Measurements from ENCODE around the gene TEAD4. TPM values are rescaled to one million over a fixed set of nuclear protein-coding genes. Genes with fewer than 3 reads are reported as not detected.

The TEAD4 gene
- total and polyA plus RNA-seq, 2 donors from 2014 or later, result 19.8 to 40.9 TPM

- H3K27ac ChIP-seq (ENCODE audit: low read depth in 2 of 2, low read length in 2 of 2), result peak overlapping the region; percentile 16 to 23
- intact Hi-C loops (cut with DNase I), result no loop called here
- no peak for FAIRE-seq
Measured at GRCh38 chr12:3087758-3088650, 128.8 kb downstream of the TEAD4 start.

GRCh38 chr12:3089588-3089987 lies 130.4 kb downstream of the TEAD4 start:
- no peak for TF ChIP-seq CTCF (IDR thresholded peaks at IDR 0.05; ENCODE audit: borderline replicate concordance, extremely low read depth, insufficient read depth)
- H3K36me3 ChIP-seq (ENCODE audit: control insufficient read depth in 2 of 3, insufficient read depth in 3 of 3, low read length in 3 of 3), result peaks cover 0 to 6% (median 3%) of the 10 kb centered on the region in 3 donors

More at GRCh38 chr12:3087758-3088650, 128.8 kb downstream of the TEAD4 start:
- H3K4me1 ChIP-seq (ENCODE audit: control insufficient read depth in 2 of 3, insufficient read depth in 2 of 3, low read depth in 1 of 3, low read length in 3 of 3), result peaks cover 4 to 70% (median 66%) of the 10 kb centered on the region in 3 donors
- H3K4me3 ChIP-seq (ENCODE audit: low read length in 3 of 3), result no peak overlapping the region
- DNase-seq, result no peak
- no peak for TF ChIP-seq CTCF (IDR thresholded peaks at IDR 0.05; ENCODE audit: borderline replicate concordance, extremely low read depth, insufficient read depth)
- H3K27me3 ChIP-seq (ENCODE audit: control insufficient read depth, insufficient read depth, low read length), result no peaks in the 10 kb centered on the region
- H3K9me3 ChIP-seq (ENCODE audit: control insufficient read depth in 2 of 3, insufficient read depth in 1 of 3, low read length in 3 of 3), result no peaks in the 10 kb centered on the region
- H3K36me3 ChIP-seq (ENCODE audit: control insufficient read depth in 2 of 3, insufficient read depth in 3 of 3, low read length in 3 of 3), result peaks cover 0 to 6% (median 3%) of the 10 kb centered on the region in 3 donors
- H3K9ac ChIP-seq (ENCODE audit: low read length in 3 of 3), result no peak overlapping the region

More at GRCh38 chr12:3089588-3089987, 130.4 kb downstream of the TEAD4 start:
- intact Hi-C loops (cut with DNase I), result no loop called here
- Histone ChIP-seq H3K9me3 (ENCODE audit: control insufficient read depth in 2 of 3, insufficient read depth in 1 of 3, low read length in 3 of 3) (no peaks in the 10 kb centered on the region), H3K4me1 (ENCODE audit: control insufficient read depth in 2 of 3, insufficient read depth in 2 of 3, low read depth in 1 of 3, low read length in 3 of 3) (peaks cover 4 to 62% (median 55%) of the 10 kb centered on the region in 3 donors), H3K27ac (ENCODE audit: low read depth in 2 of 2, low read length in 2 of 2) (no peak overlapping the region), H3K9ac (ENCODE audit: low read length in 3 of 3) (no peak overlapping the region), H3K4me3 (ENCODE audit: low read length in 3 of 3) (no peak overlapping the region), H3K27me3 (ENCODE audit: control insufficient read depth, insufficient read depth, low read length) (no peaks in the 10 kb centered on the region)
- FAIRE-seq (no peak), DNase-seq (no peak)

Other genes starting within 250 kb of the TEAD4 start
- gene FKBP4, start 164.4 kb upstream of the TEAD4 start, total RNA-seq, result 70.2 TPM
- 114 TPM for gene FKBP4, start 164.4 kb upstream of the TEAD4 start, polyA plus RNA-seq (ENCODE audit: insufficient read depth, low read depth, low replicate concordance)
- gene ITFG2, start 146.7 kb upstream of the TEAD4 start, total RNA-seq, result 48.2 TPM
- gene ITFG2, start 146.7 kb upstream of the TEAD4 start, polyA plus RNA-seq (ENCODE audit: insufficient read depth, low read depth, low replicate concordance), result 23.6 TPM
- gene NRIP2, start 124.4 kb upstream of the TEAD4 start, total RNA-seq, result 11.7 TPM
- 15.9 TPM for gene NRIP2, start 124.4 kb upstream of the TEAD4 start, polyA plus RNA-seq (ENCODE audit: insufficient read depth, low read depth, low replicate concordance)
- not detected for gene TEX52, start 102.4 kb upstream of the TEAD4 start, total RNA-seq
- not detected for gene TEX52, start 102.4 kb upstream of the TEAD4 start, polyA plus RNA-seq (ENCODE audit: insufficient read depth, low read depth, low replicate concordance)
- 1.3 TPM for gene FOXM1, start 82.2 kb upstream of the TEAD4 start, total RNA-seq
- gene FOXM1, start 82.2 kb upstream of the TEAD4 start, polyA plus RNA-seq (ENCODE audit: insufficient read depth, low read depth, low replicate concordance), result 1.3 TPM
- gene RHNO1, start 82.2 kb upstream of the TEAD4 start, total RNA-seq, result 17.2 TPM
- 15.9 TPM for gene RHNO1, start 82.2 kb upstream of the TEAD4 start, polyA plus RNA-seq (ENCODE audit: insufficient read depth, low read depth, low replicate concordance)
- gene TULP3, start 68.5 kb upstream of the TEAD4 start, total RNA-seq, result 23.0 TPM
- 20.3 TPM for gene TULP3, start 68.5 kb upstream of the TEAD4 start, polyA plus RNA-seq (ENCODE audit: insufficient read depth, low read depth, low replicate concordance)
- gene TSPAN9, start 118.0 kb downstream of the TEAD4 start, total RNA-seq, result 81.6 TPM
- 62.4 TPM for gene TSPAN9, start 118.0 kb downstream of the TEAD4 start, polyA plus RNA-seq (ENCODE audit: insufficient read depth, low read depth, low replicate concordance)